Loucy (cell line): ENCODE data around the gene C14orf180.

Experiments
- EZH2phosphoT487 ChIP-seq: fragments of 200-600 bp; IDR thresholded peaks from 2 replicates; pipeline ENCODE4 v1.6.1; 2018; ENCODE audit warnings: antibody characterized with exemption, mild to moderate bottlenecking, moderate library complexity, borderline replicate concordance
- TF ChIP-seq, protein P1 (sequence below): fragments of 200-600 bp; sonication (generic); conservative IDR thresholded peaks from 2 replicates; pipeline ENCODE4 v1.5.1; 2014; ENCODE audit warnings: mild to moderate bottlenecking, antibody characterized with exemption, low read length

- TF ChIP-seq EZH2phosphoT487 = no peak
- TF ChIP-seq, protein P1, sequence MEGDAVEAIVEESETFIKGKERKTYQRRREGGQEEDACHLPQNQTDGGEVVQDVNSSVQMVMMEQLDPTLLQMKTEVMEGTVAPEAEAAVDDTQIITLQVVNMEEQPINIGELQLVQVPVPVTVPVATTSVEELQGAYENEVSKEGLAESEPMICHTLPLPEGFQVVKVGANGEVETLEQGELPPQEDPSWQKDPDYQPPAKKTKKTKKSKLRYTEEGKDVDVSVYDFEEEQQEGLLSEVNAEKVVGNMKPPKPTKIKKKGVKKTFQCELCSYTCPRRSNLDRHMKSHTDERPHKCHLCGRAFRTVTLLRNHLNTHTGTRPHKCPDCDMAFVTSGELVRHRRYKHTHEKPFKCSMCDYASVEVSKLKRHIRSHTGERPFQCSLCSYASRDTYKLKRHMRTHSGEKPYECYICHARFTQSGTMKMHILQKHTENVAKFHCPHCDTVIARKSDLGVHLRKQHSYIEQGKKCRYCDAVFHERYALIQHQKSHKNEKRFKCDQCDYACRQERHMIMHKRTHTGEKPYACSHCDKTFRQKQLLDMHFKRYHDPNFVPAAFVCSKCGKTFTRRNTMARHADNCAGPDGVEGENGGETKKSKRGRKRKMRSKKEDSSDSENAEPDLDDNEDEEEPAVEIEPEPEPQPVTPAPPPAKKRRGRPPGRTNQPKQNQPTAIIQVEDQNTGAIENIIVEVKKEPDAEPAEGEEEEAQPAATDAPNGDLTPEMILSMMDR = no peak
Measured at GRCh38 chr14:104624939-104625338, 45.4 kb downstream of the C14orf180 start.
